GDM1 (cell line): ENCODE measurements around the gene PPP4C.
"Not testable (repeated sequence)": the region's sequence is repeated elsewhere in the genome, so short reads cannot be mapped to it uniquely, and the experiment has no call there.

Experiments used
- DNase-seq: peaks from one replicate; lab custom pipeline; 2025; lab: John Stamatoyannopoulos, UW

Gene PPP4C

DNA sequence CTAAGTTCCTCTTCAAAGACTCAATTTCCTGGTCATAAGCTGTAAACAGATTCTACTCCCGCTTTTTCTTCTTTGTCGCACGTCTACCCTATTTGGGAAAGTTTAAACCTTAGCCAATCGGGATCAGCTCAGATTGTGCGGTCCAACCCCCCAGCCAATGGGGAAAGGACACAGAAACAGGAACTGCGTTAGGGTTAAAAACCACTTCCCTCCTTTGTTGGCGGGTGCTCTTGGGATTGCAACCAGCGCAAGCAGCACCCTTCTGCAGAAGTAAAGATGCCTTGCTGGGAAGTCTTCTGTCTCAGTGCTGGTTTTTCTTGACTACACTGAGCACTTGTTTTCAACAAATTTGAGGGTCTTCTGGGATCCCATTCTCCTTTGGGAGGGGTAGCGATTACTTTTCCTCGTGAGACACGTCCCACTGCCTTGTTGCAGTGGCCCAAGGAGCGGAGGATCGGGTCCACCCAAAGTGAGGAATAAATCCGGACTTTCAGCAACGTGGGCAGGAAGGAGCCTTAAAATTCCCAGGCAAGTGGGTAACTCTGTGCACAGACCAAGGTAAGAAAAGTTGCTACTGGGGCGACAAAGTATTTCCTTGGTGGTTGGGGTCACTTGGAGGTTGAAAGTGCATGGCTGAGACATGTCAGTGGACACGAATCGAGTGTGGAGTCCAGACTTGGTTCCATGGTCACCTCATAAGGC is 21.2 kb downstream of the PPP4C start:
- peak; percentile 10 for DNase-seq

DNA sequence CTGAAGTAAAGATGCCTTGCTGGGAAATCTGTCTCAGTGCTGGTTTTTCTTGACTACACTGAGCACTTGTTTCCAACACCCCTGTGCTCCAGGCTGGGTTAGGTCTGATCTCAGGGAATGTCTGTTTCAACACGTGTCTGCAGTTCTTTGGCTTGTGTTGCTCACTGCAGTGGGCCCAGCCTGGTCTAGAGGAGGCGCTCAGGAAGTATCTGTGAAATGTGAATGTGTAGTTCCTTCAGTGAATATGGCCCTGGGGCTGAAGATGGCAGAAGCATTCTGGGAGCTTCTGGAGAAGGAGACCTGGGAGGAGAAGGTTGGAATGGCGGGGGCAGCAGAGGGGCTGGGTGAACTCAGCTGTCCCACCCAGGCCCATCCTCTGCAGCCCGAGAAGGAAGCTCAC is 28.3 kb downstream of the PPP4C start:
- no peak for DNase-seq

DNA sequence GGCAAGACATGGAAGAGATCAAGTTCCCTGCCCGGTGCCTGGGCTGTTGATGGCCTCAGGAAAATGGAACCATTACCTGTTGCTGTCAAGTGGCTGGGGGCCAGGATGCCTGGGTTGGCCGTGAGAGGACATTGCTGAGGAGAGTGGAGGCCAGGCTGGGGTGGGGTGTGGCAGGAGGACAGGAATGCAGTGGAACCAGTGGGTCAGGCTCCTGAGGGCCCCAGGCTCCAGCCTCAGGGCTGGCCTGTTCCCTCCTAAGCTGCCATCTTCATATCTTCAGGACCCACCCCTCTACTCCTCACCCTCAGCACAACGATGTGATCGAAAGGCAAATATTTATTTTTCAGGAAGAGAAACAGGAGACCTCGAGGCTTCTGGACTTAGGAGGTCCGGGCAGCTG is 28.7 kb downstream of the PPP4C start:
- DNase-seq = no peak

DNA sequence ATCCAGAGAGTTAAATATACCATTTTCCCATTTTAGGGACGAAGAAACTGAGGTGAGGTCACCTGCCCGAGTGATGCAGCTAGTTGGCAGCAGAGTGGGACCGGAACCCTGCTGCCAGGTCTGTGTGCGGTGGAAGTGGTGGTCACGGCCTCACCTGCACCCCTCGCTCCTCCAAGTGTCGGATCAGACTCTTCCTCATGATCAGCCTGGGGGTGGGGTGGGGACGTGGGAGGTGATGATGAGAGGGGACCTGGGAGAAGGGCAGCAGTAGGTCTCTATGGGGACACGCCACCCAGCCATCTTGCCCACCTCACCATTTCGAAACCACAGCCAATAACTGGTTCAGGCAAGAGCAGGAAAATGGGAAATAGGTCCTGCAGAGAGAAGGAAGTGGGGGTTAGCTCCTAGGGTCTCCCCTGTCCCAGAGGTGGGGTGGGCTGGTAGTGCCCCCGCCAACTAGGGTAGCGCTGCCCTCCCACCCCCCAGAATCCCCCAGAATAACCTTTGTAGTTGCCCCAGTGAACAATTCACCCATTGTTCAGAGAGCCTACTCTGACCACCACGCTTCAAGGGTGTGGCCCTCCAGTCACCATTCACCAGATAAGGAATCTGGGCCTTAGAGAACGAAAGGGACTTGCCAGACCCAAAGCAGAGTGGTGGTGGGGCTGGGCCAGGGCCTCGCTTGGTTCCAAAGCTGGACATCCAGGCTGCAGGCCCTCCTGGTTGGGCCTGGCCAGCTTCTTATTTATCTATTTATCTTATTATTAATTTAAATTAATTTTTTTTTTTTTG is 32.5 kb downstream of the PPP4C start:
- DNase-seq = no peak

DNA sequence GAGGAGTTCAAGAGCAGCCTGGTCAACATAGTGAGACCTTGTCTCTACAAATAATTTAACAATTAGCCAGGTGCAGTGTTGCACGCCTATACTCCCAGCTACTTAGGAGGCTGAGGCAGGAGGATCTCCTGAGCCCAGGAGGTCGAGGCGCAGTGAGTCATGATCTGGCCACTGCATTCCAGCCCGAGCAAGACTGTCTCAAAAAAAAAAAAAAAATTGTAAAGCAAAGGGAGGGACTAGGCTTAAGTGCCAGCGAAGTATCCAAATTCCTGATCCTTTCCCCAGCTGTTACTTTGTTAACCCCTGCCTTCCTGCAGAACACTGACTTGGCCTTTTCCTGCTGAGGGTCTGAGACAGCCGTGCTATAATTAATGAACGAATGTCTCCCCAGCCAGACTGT is 34.9 kb downstream of the PPP4C start:
- no peak for DNase-seq

DNA sequence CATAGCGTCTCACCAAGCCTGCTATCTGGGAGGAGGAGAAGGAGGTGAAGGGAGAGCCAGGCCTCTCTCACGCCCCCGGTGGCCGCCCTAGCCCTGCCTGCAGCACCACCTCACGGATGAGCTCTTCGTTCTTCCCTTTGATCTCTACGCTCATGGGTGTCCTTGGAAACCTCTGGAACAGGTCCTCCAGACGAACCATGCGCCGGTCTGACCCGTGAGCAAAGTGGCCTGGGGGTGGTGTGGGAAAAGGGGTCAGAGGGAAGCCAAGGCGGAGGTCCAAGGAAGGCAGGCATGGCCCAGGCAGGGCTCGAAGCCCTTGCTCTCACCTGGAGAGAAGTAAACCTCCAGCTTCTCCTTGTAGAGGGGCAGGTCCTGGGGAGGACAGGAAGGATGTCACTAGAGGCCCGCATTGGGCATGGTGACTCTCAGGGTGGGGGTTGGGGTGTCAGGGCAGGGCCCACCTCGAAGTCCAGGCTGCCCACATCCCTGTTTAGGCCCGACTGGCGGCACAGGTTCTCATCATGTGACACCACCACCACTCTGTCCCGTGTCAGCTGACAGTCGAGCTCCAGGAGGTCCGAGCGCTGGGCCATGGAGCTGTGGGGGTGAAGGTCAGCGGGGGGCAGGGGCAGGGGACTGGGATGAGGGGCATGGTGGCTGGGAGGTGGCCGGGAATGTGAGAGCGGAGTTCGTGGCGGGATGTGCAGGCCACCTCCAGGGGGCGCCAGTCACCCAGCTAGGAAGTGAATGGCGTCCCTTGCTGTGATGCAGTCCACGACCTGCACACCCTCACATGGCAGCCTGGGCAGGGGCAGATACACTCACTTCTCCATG is 36.6 kb downstream of the PPP4C start:
- DNase-seq = peak; percentile 24

DNA sequence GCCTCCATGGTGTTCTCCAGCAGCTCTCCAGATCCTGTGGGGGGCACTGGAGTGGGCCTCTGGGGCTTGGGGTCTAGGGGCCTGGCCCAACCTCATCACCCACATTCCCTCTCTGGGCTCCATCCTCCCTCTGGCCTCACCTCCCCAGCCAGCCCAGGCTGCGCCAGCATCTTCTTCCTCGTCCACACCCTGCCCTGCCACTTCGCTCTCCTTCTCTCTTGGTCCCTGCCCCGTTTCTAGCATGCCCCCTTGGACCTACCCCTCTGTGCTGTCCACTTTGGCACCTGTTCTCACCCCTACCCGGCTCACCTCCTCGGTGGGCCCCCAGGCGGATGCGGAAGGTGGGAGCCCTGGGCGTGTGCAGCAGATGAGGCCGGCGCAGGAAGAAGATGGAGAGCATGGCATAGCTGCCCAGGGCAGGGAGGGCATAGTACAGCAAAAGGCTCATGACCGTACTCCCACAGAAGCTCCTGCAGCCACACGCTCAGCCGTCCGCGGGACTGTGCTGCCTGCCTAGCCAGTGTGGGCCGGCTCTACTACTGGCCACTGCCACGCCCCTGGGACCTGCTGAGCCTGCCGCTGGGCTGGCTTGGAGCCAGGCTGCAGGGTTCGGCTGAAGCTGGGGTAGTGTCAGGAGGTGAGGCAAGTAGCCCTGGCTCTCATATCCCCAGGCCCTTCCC is 37.4 kb downstream of the PPP4C start, which contains the start of gene GDPD3:
TSS of gene GDPD3 (minus strand) at position 507 of the 680 bp plus-strand sequence. CDS start at position 448, 59 bp downstream.
- DNase-seq = no peak

DNA sequence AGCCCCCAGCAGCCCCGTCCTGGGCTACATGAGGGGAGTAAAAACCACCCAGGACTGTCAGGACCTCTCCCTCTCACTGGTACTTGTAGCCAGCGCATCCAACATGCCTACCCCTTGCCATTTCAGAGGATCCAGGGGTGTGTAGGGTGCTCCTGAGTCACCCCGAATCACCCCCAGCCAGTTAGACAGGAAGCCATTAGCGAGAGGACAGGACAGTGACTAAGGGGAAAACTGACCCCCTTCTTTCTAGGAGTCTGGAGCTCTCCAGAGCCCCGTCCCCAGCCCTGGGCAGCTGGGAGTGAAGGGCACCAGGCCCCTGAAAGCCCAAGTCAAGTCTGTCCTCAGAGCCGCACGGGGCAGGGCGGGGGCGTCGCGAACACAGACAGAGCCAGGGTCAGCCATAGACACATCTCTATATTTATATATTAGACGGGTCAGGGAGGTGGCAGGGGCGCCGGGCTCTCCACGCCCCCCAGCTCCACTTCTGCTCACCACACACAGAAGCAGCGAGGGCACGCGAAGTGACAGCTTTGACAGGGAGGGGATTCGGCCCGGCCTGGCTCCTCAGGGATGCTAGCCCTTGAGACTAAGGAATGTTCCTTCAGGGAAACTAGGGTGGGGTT is 38.0 kb downstream of the PPP4C start:
- no peak for DNase-seq

DNA sequence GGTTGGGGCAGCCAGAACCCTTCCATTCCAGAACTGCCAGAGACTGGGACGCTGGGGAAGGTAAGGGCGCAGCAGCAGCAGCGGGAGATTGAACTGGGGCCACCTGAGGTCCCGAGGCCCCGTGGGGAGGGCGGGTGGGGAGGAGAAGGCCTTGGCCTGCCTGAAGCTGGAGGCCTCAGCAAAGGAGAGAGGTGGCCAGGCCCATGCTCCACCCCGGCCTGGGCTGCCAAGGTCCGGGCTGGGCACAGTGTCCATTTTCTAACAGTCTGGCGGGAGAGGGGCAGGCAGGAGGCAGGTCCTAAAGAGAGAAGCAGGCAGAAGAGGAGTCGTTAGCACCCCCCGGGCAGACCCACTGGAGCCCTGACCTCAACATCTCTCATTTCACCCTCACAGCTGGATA is 38.6 kb downstream of the PPP4C start:
- DNase-seq = no peak

DNA sequence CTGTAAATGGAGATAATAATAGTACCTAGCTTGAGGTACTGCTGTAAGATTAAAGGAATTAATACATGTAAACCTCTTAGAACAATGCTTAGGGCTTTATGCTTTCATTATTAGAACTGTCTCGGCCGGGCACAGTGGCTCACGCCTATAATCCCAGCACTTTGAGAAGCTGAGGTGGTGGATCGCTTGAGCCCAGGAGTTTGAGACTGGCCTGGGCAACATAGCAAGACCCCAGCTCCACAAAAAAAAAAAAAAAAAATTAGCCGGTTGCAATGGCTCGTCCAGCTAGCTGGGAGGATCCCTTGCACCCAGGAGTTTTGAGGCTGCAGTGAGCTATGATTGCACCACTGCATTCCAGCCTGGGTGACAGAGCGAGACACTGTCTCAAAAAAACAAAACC is 39.0 kb downstream of the PPP4C start:
- not testable (repeated sequence) for DNase-seq

DNA sequence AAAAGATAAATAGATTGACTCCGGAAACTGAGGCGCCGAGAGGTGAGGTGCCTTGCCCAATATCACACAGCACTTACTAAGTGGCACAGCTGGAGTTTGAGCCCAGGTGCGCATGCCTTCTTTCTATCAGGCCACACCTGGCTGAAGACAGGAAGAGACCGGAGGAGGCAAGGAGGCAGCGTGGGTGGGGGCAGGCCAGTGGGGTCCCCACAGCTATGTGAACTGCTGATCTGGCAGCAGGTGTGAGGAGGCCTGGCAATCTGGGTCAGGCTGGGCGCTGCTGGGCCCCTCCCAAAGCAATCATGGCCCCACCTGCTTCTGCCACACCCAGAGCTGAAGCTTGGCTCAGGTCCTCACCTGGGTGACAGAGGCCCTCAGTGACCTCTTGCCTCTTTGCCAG is 39.4 kb downstream of the PPP4C start:
- no peak for DNase-seq

DNA sequence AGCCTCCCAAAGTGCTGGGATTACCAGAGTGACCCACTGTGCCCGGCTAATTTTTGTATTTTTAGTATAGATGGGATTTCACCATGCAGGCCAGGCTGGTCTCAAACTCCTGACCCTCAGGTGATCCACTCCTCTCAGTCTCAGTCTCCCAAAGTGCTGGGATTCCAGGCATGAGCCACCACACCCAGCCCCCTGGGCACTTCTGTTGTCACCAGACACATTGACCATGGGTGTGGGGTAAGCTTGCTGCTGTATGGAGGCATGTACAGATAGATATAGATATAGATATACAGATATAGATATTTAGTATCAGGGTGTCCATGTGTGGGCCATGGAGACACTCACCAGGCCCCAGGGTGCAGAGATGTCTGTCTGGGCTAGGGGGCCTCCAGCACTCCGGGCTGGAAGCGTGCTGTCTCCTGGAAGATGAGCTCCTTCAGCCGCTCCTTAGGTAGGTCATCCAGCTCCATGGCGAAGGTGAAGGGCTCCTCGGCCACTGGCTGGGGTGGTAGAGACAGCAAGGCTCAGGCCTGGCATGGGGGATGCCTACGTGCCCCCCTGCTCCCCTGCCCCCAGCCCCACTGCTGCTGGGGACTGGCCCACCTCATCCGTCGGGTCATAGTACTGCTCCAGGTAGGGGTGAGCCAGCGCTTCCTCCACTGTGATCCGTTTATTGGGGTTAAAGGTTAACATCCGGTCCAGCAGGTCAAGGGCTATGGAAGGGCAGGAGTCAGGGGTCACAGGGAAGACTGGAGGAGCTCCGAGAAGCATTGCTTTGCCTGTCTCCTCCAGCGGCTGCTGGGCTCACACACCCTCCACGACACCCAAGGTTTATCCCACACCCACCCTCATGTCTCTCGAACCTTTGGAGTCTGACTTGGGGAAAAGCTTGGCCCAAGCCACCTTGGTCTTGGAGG is 40.8 kb downstream of the PPP4C start:
- DNase-seq = no peak

DNA sequence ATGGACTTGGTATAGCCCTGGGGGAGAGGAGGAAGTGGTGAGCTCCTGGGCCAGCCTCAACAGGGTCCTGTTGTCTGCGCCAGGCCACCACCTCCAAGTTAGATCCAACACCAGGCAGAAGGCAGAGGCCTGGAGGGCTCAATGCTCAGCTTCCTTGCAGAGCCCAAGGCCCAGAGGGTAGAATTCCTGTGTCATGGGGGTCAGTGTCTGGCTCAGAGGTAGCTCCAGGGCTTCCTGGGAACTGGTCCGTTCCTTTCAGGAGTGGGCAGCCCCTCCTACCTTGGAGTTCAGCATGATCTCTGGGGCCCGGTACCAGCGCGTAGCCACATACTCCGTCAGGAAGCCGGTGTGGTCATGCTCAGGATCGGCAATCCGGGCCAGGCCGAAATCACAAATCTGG is 42.0 kb downstream of the PPP4C start:
- DNase-seq = no peak

DNA sequence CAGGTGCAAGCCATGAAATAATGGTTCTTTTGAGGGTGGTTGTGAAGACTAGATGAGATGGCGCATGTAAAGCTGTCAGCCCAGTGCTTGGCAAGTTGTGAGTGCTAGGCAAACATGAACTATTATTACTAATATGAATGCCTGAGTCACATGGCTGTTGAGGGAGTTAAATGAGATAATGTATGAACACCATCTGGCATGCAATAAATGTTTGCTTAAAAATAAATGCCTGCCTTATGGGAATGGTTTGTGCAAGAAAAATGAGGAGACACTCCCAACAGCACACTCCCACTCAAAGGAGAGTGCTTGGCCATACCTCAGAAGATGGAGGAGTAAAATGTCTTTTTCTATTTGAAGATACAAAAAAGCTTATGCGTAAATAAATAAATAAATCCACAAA is 43.6 kb downstream of the PPP4C start:
- no peak for DNase-seq

DNA sequence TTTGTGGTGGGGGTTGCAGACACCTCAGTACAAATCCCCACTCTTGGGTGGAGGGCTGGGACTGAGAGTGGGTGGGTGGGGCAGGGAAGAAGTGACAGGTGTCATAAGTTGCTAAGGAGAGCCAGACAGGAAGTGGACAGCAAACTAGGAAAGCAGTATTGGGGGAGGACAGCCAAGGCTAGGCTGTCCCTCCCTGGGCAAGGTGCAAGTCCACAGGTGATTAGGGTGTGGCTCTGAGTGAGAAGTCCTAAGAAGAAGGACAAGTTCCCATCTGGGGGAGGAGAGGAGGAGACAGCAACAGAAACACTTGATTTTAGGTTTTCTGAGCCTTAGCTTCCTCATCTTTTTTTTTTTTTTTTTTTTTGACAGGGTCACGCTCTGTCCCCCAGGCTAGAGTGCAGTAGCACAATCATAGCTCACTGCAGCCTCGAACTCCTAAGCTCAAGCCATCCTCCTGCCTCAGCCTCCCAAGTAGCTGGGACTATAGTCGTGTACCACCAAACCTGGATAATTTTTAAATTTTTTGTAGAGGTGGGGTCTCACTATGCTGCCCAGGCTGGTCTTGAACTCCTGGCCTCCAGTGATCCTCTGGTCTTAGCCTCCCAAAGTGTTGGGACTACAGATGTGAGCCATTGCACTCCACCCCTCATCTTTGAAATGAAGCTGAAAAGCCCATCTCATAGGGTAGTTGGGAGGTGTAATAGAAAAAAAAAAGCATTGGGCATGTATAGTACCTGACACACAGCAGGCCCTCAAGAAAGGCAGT is 44.7 kb downstream of the PPP4C start:
- no peak for DNase-seq

DNA sequence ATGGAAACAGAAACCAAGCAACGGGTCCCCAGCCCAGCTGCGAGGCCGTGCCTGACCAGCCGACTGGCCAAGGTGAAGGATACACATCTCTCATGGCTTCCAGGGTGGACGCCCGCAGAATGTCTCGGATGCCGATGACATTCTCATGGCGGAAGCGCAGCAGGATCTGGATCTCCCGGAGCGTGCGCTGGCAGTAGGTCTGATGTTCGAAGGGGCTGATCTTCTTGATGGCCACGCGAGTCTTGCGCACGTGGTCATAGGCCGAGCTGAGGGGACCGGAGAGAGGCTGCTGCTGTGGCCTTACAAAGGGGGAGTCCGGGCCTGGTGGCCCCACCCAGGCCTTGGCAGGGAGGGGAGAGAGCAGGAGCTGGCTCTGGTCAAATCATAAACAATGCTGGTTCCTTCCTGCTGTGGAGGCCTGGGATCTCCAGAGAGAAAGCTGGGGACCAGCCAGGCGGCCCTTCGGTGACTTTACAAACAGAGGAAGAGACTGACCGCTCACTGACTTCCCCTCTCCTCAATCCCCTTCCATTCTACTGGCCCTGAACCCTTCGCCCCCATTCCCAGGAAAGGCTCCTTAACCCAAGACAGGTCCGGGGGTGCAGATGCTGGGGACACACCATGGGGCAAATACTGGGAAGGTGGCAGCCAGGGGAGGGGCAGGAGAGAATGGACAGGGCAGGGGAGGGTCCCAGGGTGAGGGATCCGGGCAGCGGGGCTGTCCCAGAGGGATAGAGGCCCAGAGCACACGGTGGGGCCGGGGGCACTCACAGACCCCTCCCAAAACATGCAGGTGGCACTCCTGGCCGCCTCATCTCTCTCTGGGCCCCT is 46.2 kb downstream of the PPP4C start:
- DNase-seq = no peak

DNA sequence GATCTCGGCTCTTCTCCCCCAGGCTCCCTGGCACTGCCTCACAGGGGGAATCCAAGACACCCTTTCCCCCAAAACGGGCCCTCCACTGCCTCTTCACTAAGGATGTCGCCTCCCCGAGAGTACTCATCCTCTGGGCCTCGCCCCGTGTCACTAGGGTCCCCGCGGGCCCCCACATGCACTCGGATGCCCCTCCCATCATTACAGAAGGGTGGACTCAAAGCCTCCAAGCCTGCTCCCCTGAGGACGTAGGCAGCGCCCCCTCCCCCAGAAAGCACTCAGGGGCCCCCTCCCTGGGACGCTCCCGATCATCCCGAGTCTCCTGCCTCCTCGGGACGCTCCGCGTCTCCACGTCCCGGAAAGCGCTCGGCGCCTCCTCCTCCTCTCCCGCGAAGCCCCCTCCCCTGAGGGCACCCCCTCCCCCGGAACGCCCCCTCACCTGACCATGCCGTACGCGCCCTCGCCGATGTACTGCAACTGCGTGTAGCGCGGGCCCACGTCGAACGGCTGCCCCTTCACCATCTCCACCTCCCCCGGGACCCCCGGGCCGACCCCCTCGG is 46.9 kb downstream of the PPP4C start:
- DNase-seq = peak; percentile 36

DNA sequence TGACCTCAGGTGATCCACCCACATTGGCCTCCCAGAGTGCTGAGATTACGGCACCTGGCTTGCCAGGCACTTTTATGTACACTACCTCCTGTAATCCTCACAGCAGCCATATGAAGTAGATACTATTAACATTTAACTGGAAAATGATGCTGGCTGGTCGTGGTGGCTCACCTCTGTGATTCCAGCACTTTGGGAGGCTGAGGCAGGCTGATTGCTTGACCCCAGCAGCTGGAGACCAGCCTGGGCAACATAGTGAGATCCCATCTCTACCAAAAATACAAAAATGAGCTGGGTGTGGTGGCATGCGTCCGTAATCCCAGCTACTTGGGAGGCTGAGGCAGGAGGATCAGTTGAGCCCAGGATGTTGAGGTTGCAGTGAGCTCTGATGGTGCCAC is 49.2 kb downstream of the PPP4C start:
- DNase-seq = no peak

DNA sequence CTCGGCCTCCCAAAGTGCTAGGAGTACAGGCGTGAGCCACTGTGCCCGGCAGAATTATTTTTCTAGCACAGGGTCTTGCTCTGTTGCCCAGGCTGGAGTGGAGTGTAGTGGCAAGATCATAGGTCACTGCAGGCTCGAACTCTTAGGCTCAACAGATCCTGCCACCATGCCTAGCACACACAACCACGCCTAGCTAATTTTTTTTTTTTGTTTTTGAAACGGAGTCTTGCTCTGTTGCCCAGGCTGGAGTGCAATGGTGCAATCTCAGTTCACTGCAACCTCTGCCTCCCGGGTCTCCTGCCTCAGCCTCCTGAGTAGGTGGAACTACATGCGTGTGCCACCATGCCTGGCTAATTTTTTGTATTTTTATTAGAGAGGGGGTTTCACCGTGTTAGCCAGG is 49.9 kb downstream of the PPP4C start:
- not testable (repeated sequence) for DNase-seq
